Dendritic cell treated with granulocyte-macrophage colony-stimulating factor and Interleukin-4, amounts not matched to agents 40 ng/mL and 50 ng/mL, for 4 days (primary cell): ENCODE results near the gene CCDC24.

Source experiments
- H3K27ac Mint-ChIP-seq: one replicate; pipeline ENCODE4 v1.8.0; 2022; ENCODE audit warnings: mild to moderate bottlenecking, mixed read lengths
- H3K27me3 Mint-ChIP-seq: one replicate; pipeline ENCODE4 v1.8.0; 2022; ENCODE audit warnings: mild to moderate bottlenecking, mixed read lengths
- H3K36me3 Mint-ChIP-seq: one replicate; pipeline ENCODE4 v1.8.0; 2022; ENCODE audit warnings: low read depth, mixed read lengths
- H3K4me1 Mint-ChIP-seq: one replicate; pipeline ENCODE4 v1.8.0; 2022; ENCODE audit warnings: low read depth, mixed read lengths
- H3K4me3 Mint-ChIP-seq: one replicate; pipeline ENCODE4 v1.8.0; 2022; ENCODE audit warnings: mild to moderate bottlenecking, moderate library complexity, mixed read lengths
- H3K9me3 Mint-ChIP-seq: one replicate; pipeline ENCODE4 v1.8.0; 2022; ENCODE audit warnings: mixed read lengths
- intact Hi-C: fragments of 100-400 bp; cut with micrococcal nuclease; formaldehyde crosslinking; loops from one replicate; pipeline ENCODE4 v1.15.0; 2022

CCDC24 gene

GRCh38 chr1:44034423-44034822, 43.0 kb downstream of the CCDC24 start:
- Mint-ChIP-seq H3K4me3 (no peak overlapping the region), H3K36me3 (peaks cover 4% of the 10 kb centered on the region), H3K4me1 (peaks cover 16% of the 10 kb centered on the region), H3K27ac (no peak overlapping the region), H3K27me3 (peaks cover 32% of the 10 kb centered on the region), H3K9me3 (no peaks in the 10 kb centered on the region)
- intact Hi-C loops, result loop anchor here (10.0 kb wide), 1 partner anchor 90 kb away; the partner anchor contains the start of gene IPO13

GRCh38 chr1:44034976-44035716, 43.7 kb downstream of the CCDC24 start:
- H3K4me3 Mint-ChIP-seq, result no peak overlapping the region
- H3K36me3 Mint-ChIP-seq, result no peaks in the 10 kb centered on the region
- intact Hi-C loops, result loop anchor here (5.0 to 10.0 kb wide), 2 partner anchors 90 to 508 kb away; partner anchors contain the start of gene IPO13
- H3K4me1 Mint-ChIP-seq, result peaks cover 10% of the 10 kb centered on the region
- no peaks in the 10 kb centered on the region for H3K9me3 Mint-ChIP-seq
- peaks cover 29% of the 10 kb centered on the region for H3K27me3 Mint-ChIP-seq
- H3K27ac Mint-ChIP-seq, result peak overlapping the region; percentile 43

GRCh38 chr1:44035726-44036408, 44.5 kb downstream of the CCDC24 start:
- Mint-ChIP-seq H3K27ac (peak overlapping the region; percentile 43), H3K27me3 (peaks cover 24% of the 10 kb centered on the region), H3K9me3 (no peaks in the 10 kb centered on the region), H3K4me1 (peaks cover 10% of the 10 kb centered on the region), H3K4me3 (no peak overlapping the region), H3K36me3 (no peaks in the 10 kb centered on the region)
- intact Hi-C loops, result loop anchor here (1.0 to 10.0 kb wide), 4 partner anchors 31 to 509 kb away; partner anchors contain the start of gene IPO13

- Mint-ChIP-seq H3K27ac (no peak overlapping the region), H3K4me3 (no peak overlapping the region), H3K27me3 (peaks cover 17% of the 10 kb centered on the region), H3K4me1 (peaks cover 3% of the 10 kb centered on the region), H3K9me3 (no peaks in the 10 kb centered on the region), H3K36me3 (no peaks in the 10 kb centered on the region)
- intact Hi-C loops, result loop anchor here (1.0 to 10.0 kb wide), 4 partner anchors 31 to 509 kb away; partner anchors contain the start of gene IPO13
These were observed 45.2 kb downstream of the CCDC24 start for GRCh38 chr1:44036409-44037139.

- Mint-ChIP-seq H3K9me3 (no peaks in the 10 kb centered on the region), H3K27ac (no peak overlapping the region), H3K36me3 (no peaks in the 10 kb centered on the region), H3K27me3 (peaks cover 11% of the 10 kb centered on the region), H3K4me3 (no peak overlapping the region), H3K4me1 (no peaks in the 10 kb centered on the region)
- intact Hi-C loops, result loop anchor here (5.0 to 10.0 kb wide), 2 partner anchors 92 to 510 kb away; partner anchors contain the start of gene IPO13
These were observed 45.8 kb downstream of the CCDC24 start for GRCh38 chr1:44037154-44037553.

- no peak overlapping the region for H3K27ac Mint-ChIP-seq
- H3K4me3 Mint-ChIP-seq, result no peak overlapping the region
- H3K27me3 Mint-ChIP-seq, result peaks cover 3% of the 10 kb centered on the region
- H3K36me3 Mint-ChIP-seq, result no peaks in the 10 kb centered on the region
- intact Hi-C loops, result loop anchor here (5.0 to 10.0 kb wide), 2 partner anchors 94 to 512 kb away; partner anchors contain the start of gene IPO13
- H3K4me1 Mint-ChIP-seq, result no peaks in the 10 kb centered on the region
- no peaks in the 10 kb centered on the region for H3K9me3 Mint-ChIP-seq
These were observed 47.7 kb downstream of the CCDC24 start for GRCh38 chr1:44038876-44039657.

GRCh38 chr1:44040418-44040817, 49.0 kb downstream of the CCDC24 start:
- Mint-ChIP-seq H3K9me3 (no peaks in the 10 kb centered on the region), H3K4me3 (no peak overlapping the region), H3K27ac (no peak overlapping the region), H3K27me3 (peaks cover 4% of the 10 kb centered on the region), H3K4me1 (peaks cover 4% of the 10 kb centered on the region), H3K36me3 (no peaks in the 10 kb centered on the region)
- intact Hi-C loops, result no loop called here

GRCh38 chr1:44040846-44041245, 49.4 kb downstream of the CCDC24 start:
- H3K4me1 Mint-ChIP-seq, result peaks cover 5% of the 10 kb centered on the region
- intact Hi-C loops, result no loop called here
- no peak overlapping the region for H3K4me3 Mint-ChIP-seq
- H3K36me3 Mint-ChIP-seq, result no peaks in the 10 kb centered on the region
- H3K9me3 Mint-ChIP-seq, result no peaks in the 10 kb centered on the region
- H3K27ac Mint-ChIP-seq, result no peak overlapping the region
- peaks cover 4% of the 10 kb centered on the region for H3K27me3 Mint-ChIP-seq

- H3K27me3 Mint-ChIP-seq, result peaks cover 4% of the 10 kb centered on the region
- no peak overlapping the region for H3K4me3 Mint-ChIP-seq
- no peaks in the 10 kb centered on the region for H3K36me3 Mint-ChIP-seq
- peaks cover 17% of the 10 kb centered on the region for H3K4me1 Mint-ChIP-seq
- H3K27ac Mint-ChIP-seq, result no peak overlapping the region
- H3K9me3 Mint-ChIP-seq, result no peaks in the 10 kb centered on the region
- intact Hi-C loops, result no loop called here
These were observed 52.0 kb downstream of the CCDC24 start for GRCh38 chr1:44043176-44044070.

- Mint-ChIP-seq H3K4me1 (peaks cover 18% of the 10 kb centered on the region), H3K27me3 (peaks cover 4% of the 10 kb centered on the region), H3K27ac (no peak overlapping the region), H3K36me3 (no peaks in the 10 kb centered on the region), H3K4me3 (no peak overlapping the region), H3K9me3 (no peaks in the 10 kb centered on the region)
- intact Hi-C loops, result no loop called here
These were observed 52.8 kb downstream of the CCDC24 start for GRCh38 chr1:44044071-44044801.

- no peak overlapping the region for H3K4me3 Mint-ChIP-seq
- no peaks in the 10 kb centered on the region for H3K9me3 Mint-ChIP-seq
- H3K36me3 Mint-ChIP-seq, result no peaks in the 10 kb centered on the region
- peaks cover 20% of the 10 kb centered on the region for H3K4me1 Mint-ChIP-seq
- H3K27ac Mint-ChIP-seq, result no peak overlapping the region
- H3K27me3 Mint-ChIP-seq, result peaks cover 4% of the 10 kb centered on the region
- intact Hi-C loops, result loop anchor here (5.0 kb wide), 1 partner anchor 513 kb away; the partner anchor contains the start of gene PTPRF
These were observed 53.7 kb downstream of the CCDC24 start for GRCh38 chr1:44045064-44045463.
